ENCODE measurements around the gene NOL9.

DNA sequence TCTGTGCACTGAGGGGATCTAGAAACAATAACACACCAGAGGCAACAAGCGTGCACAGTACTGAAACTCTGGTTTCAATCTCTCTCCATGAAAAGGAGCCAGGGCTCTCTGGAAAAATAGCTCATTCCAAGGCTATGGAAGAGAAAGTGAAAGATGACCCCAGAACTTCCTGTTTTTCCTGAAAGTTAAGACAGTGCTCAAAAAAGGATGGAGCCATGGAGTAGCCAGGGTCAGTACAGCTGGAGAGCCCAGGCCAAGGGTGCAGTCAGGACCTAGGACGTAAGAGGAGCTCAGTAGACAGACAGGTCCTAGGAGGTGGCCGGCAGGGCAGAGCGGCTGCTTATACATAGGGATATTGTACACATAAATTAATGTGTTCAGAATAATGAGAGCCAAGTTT lies 19.1 kb downstream of the NOL9 start:
- TF ChIP-seq SUZ12 (IDR thresholded peaks at IDR 0.05; ENCODE audit: extremely low read depth, insufficient read depth, insufficient read length) (no peak), YY1 (IDR thresholded peaks at IDR 0.05; ENCODE audit: insufficient read depth, insufficient read length) (no peak), ZNF274 (IDR thresholded peaks at IDR 0.05; ENCODE audit: low read depth, low read length) (no peak)
